ENCODE results near the gene TCF4.

The TCF4 gene

GRCh38 chr18:55372209-55372608, 215.8 kb downstream of the TCF4 start:
- no peak for DNase-seq

- DNase-seq = no peak
These were observed 217.1 kb downstream of the TCF4 start for GRCh38 chr18:55370936-55371335.

- no peak for DNase-seq
These were observed 218.6 kb downstream of the TCF4 start for GRCh38 chr18:55369346-55369745.

GRCh38 chr18:55365342-55365741, 222.7 kb downstream of the TCF4 start:
- DNase-seq = no peak

GRCh38 chr18:55362303-55362702, 225.7 kb downstream of the TCF4 start:
- no peak for DNase-seq

GRCh38 chr18:55361492-55362250, 226.3 kb downstream of the TCF4 start:
- DNase-seq = no peak

GRCh38 chr18:55360061-55360460, 227.9 kb downstream of the TCF4 start:
- DNase-seq = no peak

- DNase-seq = no peak
These were observed 231.2 kb downstream of the TCF4 start for GRCh38 chr18:55356815-55357214.

- no peak for DNase-seq
These were observed 232.8 kb downstream of the TCF4 start for GRCh38 chr18:55355223-55355622.

GRCh38 chr18:55354795-55355194, 233.2 kb downstream of the TCF4 start:
- DNase-seq = no peak

GRCh38 chr18:55353806-55354205, 234.2 kb downstream of the TCF4 start:
- DNase-seq = no peak

GRCh38 chr18:55353391-55353790, 234.6 kb downstream of the TCF4 start:
- DNase-seq = no peak

GRCh38 chr18:55351980-55352714, 235.8 kb downstream of the TCF4 start:
- DNase-seq = no peak

- DNase-seq = no peak
These were observed 236.7 kb downstream of the TCF4 start for GRCh38 chr18:55351241-55351691.

GRCh38 chr18:55349685-55350084, 238.3 kb downstream of the TCF4 start:
- DNase-seq = no peak

GRCh38 chr18:55346961-55347740, 240.8 kb downstream of the TCF4 start:
- DNase-seq = no peak

- DNase-seq = no peak
These were observed 241.6 kb downstream of the TCF4 start for GRCh38 chr18:55346387-55346786.

- DNase-seq = no peak
These were observed 242.7 kb downstream of the TCF4 start for GRCh38 chr18:55345103-55345950.

GRCh38 chr18:55343396-55344073, 244.5 kb downstream of the TCF4 start:
- DNase-seq = no peak

GRCh38 chr18:55340998-55341397, 247.0 kb downstream of the TCF4 start:
- no peak for DNase-seq

- DNase-seq = no peak
These were observed 248.0 kb downstream of the TCF4 start for GRCh38 chr18:55339990-55340389.
